DOHH2 (cell line): ENCODE measurements around the gene MAPK12.

Source experiments
- EZH2phosphoT487 ChIP-seq: fragments of 200-600 bp; sonication (generic); IDR thresholded peaks from 2 replicates; pipeline ENCODE4 v1.6.1; 2017; ENCODE audit warnings: borderline replicate concordance, mild to moderate bottlenecking, antibody characterized with exemption, low read length, moderate library complexity, mixed read lengths
- TF ChIP-seq, protein P1 (sequence below): fragments of 200-600 bp; sonication (generic); IDR thresholded peaks from one replicate; pipeline ENCODE4 v1.5.1; 2014; ENCODE audit warnings: antibody characterized with exemption, mild to moderate bottlenecking, low read depth, low read length; ENCODE audit not compliant: poor library complexity, severe bottlenecking

DNA sequence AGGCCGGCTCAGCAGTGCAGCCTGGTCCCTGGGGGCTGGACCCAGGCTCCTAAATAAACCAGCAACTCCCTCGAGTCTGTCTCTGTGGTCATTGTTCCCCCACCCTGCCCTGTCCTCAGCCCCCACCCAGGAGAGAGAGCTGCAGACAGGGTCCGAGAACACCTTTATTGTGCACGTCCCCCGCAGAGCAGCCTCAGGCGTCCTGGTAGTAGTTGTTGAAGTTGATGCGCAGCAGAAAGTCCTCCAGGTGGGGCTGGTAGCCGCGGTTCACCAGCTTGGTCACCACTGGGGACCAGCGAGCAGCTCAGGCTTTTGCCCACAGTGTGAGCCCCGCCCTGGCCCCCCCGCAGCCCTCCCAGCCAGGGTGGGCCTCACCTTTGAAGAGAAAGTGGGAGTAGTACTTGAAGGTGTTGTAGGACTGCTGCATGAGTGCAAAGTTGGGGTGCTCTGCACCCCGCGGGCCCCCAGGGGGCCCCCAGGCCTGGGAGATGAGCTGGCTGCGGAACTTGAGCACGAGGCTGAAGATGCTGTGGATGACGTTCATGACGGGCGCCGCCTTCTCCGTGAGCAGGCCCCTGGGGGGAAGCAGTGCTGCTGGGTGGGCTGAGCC is 43.8 kb downstream of the MAPK12 start:
- TF ChIP-seq, protein P1, sequence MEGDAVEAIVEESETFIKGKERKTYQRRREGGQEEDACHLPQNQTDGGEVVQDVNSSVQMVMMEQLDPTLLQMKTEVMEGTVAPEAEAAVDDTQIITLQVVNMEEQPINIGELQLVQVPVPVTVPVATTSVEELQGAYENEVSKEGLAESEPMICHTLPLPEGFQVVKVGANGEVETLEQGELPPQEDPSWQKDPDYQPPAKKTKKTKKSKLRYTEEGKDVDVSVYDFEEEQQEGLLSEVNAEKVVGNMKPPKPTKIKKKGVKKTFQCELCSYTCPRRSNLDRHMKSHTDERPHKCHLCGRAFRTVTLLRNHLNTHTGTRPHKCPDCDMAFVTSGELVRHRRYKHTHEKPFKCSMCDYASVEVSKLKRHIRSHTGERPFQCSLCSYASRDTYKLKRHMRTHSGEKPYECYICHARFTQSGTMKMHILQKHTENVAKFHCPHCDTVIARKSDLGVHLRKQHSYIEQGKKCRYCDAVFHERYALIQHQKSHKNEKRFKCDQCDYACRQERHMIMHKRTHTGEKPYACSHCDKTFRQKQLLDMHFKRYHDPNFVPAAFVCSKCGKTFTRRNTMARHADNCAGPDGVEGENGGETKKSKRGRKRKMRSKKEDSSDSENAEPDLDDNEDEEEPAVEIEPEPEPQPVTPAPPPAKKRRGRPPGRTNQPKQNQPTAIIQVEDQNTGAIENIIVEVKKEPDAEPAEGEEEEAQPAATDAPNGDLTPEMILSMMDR: no peak
- no peak for TF ChIP-seq EZH2phosphoT487
